NCI-H128 (cell line): ENCODE data around the gene COL4A3.
A peak's percentile ranks its signal among the peaks of the same experiment; 100 is the strongest.

Experiments used
- DNase-seq: peaks from one replicate; lab custom pipeline; 2025; ENCODE audit not compliant: unreplicated experiment; lab: John Stamatoyannopoulos, UW

The COL4A3 gene

GRCh38 chr2:227285741-227286236 lies 121.4 kb downstream of the COL4A3 start:
- no peak for DNase-seq

DNA sequence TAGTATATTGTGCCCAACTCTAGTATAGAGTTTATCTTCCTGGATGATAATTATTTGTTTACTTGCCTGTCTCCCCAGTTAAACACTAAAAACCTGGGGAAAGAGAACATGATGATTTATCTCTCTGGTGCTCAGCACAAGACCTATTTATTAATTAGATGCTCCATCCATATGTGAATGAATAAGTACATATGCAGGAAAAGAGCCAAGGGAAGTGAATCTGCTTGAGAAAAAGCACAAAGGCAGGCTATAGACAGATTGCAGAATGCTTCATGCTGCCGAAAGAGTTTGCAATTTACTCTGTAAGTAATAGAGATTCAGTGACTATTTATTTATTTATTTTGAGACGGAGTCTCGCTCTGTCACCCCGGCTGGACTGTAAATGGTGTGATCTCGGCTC lies 123.3 kb downstream of the COL4A3 start:
- DNase-seq = no peak

DNA sequence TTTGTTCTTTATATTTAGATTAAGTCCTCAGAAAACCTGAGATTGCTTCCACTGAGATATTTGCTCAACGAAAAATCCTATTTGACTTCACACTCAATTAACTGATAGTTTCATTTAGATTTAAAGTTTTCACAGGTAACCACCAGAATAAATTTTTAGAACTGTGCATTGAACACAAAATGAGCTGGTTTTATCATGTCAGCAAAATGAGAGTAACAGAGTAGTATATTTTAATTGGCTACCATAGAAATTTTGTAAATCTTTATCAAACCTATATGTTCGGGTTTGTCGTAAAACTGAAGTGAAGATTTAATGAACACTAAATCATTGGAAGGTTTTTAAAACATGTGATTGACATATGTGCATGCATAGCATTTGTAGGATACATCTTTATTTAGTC lies 127.9 kb downstream of the COL4A3 start:
- no peak for DNase-seq

DNA sequence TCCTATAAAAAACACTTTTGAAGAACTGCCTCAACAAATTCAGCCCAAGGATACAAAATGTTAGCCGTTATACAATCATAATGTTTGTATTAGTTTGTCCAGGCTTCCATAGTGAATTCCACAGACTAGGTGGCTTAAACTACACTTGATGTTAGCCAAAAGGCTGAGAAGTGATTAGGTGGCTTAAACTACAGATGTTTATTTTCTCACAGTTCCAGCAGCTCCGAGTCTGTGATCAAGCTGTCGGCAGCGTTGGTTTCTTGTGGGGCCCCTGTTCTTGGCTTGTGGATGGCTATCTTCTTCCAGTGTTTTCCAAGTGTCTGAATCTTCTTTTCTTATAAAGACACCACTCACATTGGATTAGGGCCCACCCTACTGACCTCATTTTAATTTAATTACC lies 129.1 kb downstream of the COL4A3 start:
- DNase-seq = no peak

DNA sequence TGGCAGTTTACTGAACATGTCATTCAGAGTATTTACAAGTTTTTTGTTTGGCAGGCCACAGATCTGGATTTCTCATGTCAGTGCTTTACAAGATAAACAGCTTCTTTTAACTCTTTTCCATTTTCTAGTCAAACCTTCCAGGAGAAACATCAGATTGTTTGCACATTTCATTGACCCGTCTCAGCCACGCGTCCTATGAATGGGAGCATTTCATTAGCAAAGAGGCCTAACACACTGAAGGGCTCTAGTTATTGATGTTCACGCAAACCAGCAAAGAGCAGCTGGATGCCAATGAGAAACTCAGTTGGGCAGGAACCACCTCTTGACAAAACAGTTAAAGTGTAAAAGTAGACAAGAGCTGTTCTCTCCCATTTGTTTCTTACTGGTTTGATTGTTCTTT lies 131.4 kb downstream of the COL4A3 start:
- DNase-seq = no peak

GRCh38 chr2:227296671-227297405 lies 132.4 kb downstream of the COL4A3 start:
- no peak for DNase-seq

GRCh38 chr2:227301523-227301922 lies 137.1 kb downstream of the COL4A3 start:
- DNase-seq = no peak

- DNase-seq = no peak
Measured at GRCh38 chr2:227308784-227309183, 144.4 kb downstream of the COL4A3 start.

- DNase-seq = no peak
Measured at GRCh38 chr2:227310756-227311110, 146.3 kb downstream of the COL4A3 start.

DNA sequence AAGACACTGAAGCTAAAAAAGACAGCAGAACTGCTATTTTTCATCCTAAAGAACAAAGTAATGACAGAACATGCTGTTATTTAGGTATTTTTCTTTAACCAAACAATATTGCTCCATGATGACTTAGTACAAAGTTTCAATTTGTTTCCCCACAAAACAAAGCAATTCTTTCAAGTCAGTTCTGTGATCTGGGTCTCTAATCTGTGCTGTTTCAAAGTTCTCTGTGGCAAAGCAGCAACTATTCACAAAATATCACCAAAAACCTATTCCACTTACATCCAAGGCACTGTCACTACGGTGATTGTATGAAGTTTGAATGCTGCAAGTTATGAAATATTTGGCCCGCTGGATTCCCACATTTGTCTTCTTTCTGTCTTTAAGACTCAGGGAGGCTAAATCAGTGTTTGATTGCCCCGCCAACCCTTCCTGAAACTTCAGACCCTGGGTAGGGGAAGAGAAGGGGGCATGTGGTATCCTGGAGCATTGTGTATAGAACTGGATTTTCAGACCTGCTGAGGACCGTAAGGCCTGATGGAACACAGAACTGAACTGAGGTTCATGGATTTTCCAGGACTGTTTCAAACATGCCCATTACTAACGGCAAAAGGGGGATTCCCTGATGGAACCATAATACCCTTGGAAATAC lies 147.6 kb downstream of the COL4A3 start:
- DNase-seq = no peak

DNA sequence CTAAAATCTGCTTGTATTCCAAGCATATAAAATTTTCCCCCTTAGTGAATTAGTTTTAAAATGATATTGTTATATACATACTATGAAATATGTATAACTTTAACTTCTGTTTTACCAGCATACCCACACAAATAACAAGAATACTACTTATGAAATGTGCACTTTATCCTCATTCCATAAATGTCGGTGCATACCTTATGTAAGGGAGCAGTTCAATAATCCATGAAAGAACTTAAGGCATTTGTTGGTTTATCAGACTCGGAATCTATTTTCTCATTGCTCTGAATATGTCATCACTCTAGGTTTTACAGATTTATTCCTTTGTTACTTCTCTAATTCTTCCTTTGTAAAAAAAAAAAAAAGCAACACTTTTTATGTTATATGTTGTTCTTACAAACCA lies 148.2 kb downstream of the COL4A3 start:
- DNase-seq = no peak

GRCh38 chr2:227313310-227313709 lies 148.9 kb downstream of the COL4A3 start:
- DNase-seq = no peak

DNA sequence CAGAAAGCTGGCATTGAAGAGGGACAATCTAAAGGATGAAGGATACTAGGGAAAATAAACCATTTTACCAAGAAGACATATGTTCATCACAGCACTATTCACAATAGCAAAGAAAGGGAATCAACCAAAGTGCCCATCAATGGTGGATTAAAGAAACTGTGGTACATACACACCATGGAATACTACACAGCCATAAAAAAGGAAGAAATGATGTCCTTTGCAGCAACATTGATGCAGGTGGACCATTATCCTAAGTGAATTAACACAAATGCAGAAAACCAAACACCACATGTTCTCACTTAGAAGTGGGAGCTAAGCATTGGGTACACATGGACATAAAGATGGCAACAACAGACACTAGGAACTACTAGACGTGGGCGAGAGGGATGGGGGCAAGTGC lies 153.4 kb downstream of the COL4A3 start:
- DNase-seq = no peak

GRCh38 chr2:227320305-227321094 lies 156.1 kb downstream of the COL4A3 start:
- DNase-seq = no peak

- no peak for DNase-seq
Measured at GRCh38 chr2:227322530-227323205, 158.2 kb downstream of the COL4A3 start.

DNA sequence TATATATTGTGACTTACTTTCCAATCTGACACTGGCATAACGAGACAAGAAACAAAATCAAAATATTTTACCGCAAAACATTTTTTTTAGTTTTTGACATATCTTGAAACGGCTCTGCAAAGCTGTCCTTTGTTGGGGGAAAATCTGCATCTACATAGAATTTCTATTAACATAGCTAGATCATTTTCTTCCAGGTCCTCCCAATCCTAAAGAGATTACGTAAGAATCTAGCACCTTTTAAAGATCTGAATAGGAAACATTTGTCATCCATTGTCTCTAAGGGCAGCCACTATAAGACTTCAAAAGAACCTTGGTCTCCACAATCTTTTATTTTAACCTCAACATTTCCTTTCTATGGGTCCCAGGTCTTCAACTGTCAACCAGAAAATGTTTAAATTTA lies 159.4 kb downstream of the COL4A3 start:
- DNase-seq = no peak

GRCh38 chr2:227324642-227324994 lies 160.2 kb downstream of the COL4A3 start:
- no peak for DNase-seq

- DNase-seq = peak; percentile 65
Measured at GRCh38 chr2:227324995-227325838, 160.8 kb downstream of the COL4A3 start, which contains the start of gene MFF. MFF (plus strand) TSS chr2:227325251; CDS start chr2:227330666, 5,415 bp downstream.

- DNase-seq = no peak
Measured at GRCh38 chr2:227325839-227326195, 161.4 kb downstream of the COL4A3 start.

DNA sequence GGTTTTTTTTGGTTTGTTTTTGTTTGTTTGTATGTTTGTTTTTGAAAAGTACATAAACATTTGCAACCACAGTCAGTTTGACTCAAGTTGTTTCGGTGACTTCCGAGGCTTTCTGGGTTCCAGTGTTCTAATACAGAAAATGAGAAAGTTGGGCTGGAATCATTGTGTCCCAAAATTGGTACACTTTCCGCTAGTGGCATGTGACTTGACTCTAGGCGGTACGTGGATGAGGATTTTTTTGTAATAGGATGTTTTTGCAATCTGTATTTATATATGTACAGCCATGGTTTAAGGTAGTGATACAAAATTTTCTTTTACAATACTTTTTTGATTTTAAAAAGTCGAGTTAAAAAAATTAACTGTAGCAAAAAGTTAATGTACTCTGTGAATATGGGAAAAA lies 162.4 kb downstream of the COL4A3 start:
- DNase-seq = no peak

DNA sequence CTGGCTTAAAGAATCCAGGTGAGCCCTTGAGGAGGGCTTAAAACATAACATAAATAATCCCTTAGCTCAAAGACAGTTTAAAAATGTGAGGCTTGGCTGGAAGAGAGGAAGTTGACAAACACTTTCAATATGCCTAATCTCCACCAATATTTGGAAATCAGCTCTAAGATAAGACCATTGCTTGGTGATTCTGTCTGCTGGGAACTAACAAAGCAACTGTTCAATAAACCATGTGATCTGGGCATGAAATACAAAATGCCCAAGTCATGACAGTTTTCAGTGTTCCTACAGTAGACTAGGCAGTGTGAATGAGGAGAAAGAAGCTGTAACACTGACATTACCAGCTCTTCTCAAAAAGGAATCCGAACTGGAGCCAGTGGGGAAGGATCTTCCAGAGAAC lies 171.3 kb downstream of the COL4A3 start:
- no peak for DNase-seq
